ENCODE data around the gene TANGO2.

GRCh38 chr22:20107951-20108756 lies 87.2 kb downstream of the TANGO2 start:
- no peak for TF ChIP-seq CTCF (conservative IDR thresholded peaks at IDR 0.05)
- no peak for TF ChIP-seq ZFX (IDR thresholded peaks at IDR 0.05)

Measured in C4-2B (cell line).